ENCODE data around the gene R3HDM1. TPM values are rescaled to one million over a fixed set of nuclear protein-coding genes. Genes with fewer than 3 reads are reported as not detected.
"Not testable (repeated sequence)": the region's sequence is repeated elsewhere in the genome, so short reads cannot be mapped to it uniquely, and the experiment has no call there.

R3HDM1 gene
- total RNA-seq, 8 experiments from 2014 or later, result 19.0 to 157 (median 30.6) TPM

DNA sequence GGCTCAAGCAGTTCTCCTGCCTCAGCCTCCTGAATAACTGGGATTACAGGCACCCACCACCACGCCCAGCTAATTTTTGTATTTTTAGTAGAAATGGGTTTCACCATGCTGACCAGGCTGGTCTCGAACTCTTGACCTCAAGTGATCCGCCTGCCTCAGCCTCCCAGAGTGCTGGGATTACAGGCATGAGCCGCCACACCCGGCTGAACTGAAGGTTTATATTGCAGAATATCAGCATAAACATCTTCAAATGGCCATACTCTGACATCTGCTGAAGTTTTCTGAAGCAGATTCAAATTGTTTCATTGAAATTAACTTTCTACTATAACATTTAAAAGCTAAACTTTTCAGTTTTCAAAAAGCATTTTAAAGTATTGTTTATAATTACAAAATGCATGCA lies 172.8 kb downstream of the R3HDM1 start:
- in situ Hi-C loops (cut with MboI; ENCODE audit: low pct_unique_long_range_greater_than_20kb in 2 of 9, low sequenced_read_pairs in 9 of 9, unreplicated experiment in 9 of 9), result loop anchor here in 4 of 9 experiments (25.0 kb wide), 2 partner anchors 692 to 717 kb away; no protein-coding TSS in a partner anchor
- not testable (repeated sequence) for H3K27ac ChIP-seq
- WGBS, 10 experiments, result 86 to 100% (median 97%) methylated on average over 1 to 5 of the region's 5 CpGs; no CpG with 5 or more reads in 2 of the 10 experiments

DNA sequence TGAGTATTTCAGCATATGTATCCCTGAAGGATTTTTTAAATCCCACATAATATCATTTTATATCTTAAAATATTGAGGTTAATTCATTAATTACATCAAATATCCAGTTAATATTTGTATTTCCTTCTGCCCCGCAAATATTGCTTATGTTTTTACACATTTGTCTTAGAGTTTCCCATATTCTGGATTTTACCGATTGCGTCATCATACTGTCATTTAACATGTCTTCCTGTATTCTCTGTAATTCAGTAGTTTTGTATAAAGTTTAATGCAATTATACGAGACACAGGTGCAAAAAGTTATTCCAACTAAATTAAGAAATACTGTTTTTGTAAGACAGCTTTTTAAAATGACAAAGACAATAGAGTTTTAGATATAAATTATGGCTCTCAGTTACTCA lies 176.9 kb downstream of the R3HDM1 start:
- ATAC-seq (replicated peaks in 6 of 8), result no peak
- 80 to 100% (median 94%) methylated on average over 1 to 4 of the region's 4 CpGs for WGBS, 10 experiments
- in situ Hi-C loops (cut with MboI; ENCODE audit: low pct_unique_long_range_greater_than_20kb in 2 of 9, low sequenced_read_pairs in 9 of 9, unreplicated experiment in 9 of 9), result loop anchor here in 4 of 9 experiments (25.0 kb wide), 2 partner anchors 696 to 721 kb away; no protein-coding TSS in a partner anchor
- no peak overlapping the region for H3K27ac ChIP-seq
- no peak overlapping the region for H3K4me3 ChIP-seq
- no peaks in the 10 kb centered on the region for H3K4me1 ChIP-seq (replicated peaks in 1 of 2)

More for the DNA sequence above, 172.8 kb downstream of the R3HDM1 start:
- ATAC-seq (replicated peaks in 6 of 8), result peak in 3 of 8 experiments; percentile 33 to 74 (median 69)
- H3K4me1 ChIP-seq (replicated peaks in 1 of 2); H3K4me3 ChIP-seq: not testable (repeated sequence)

DNA sequence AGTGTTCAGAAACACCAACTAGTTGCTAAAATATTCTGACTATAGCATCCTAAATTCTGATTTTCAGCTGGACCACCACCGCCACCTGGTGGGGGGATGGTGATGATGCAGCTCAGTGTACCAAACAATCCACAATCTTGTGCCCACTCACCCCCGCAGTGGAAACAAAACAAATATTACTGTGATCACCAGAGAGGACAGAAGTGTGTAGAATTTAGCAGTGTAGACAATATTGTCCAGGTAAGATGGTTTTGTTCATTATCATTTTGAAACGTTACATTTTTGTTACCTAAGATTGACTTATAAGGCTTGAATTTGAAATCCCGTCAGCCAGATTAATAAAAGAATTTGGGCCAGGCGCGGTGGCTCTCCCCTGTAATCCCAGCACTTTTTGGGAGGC lies 178.7 kb downstream of the R3HDM1 start:
- no peaks in the 10 kb centered on the region for H3K4me1 ChIP-seq (replicated peaks in 1 of 2)
- ATAC-seq (replicated peaks in 6 of 8), result peak in 4 of 8 experiments; percentile 28 to 71 (median 40)
- 0 to 93% (median 60%) methylated on average over 2 to 5 of the region's 6 CpGs for whole genome bisulfite sequencing, 10 experiments
- in situ Hi-C loops (cut with MboI; ENCODE audit: low pct_unique_long_range_greater_than_20kb in 2 of 9, low sequenced_read_pairs in 9 of 9, unreplicated experiment in 9 of 9), result loop anchor here in 4 of 9 experiments (25.0 kb wide), 2 partner anchors 698 to 723 kb away; no protein-coding TSS in a partner anchor
- H3K27ac ChIP-seq, result no peak overlapping the region
- H3K4me3 ChIP-seq, result no peak overlapping the region

DNA sequence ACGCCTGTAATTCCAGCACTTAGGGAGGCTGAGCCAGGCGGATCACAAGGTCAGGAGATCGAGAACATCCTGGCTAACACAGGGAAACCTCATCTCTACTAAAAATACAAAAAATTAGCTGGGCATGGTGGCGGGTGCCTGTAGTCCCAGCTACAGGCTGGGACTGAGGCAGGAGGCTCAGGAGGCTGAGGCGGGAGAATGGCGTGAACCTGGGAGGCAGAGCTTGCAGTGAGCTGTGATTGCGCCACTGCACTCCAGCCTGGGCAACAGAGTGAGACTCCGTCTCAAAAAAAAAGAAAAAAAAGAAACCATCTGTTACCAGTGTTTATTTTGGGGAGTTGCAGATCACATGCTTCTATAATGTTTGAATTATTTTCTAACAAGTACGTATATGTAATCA lies 183.8 kb downstream of the R3HDM1 start:
- 88 to 100% (median 99%) methylated on average over 1 to 9 of the region's 9 CpGs for WGBS, 10 experiments
- H3K4me3 ChIP-seq; H3K4me1 ChIP-seq (replicated peaks in 1 of 2); ATAC-seq (replicated peaks in 6 of 8); H3K27ac ChIP-seq: not testable (repeated sequence)
- in situ Hi-C loops (cut with MboI; ENCODE audit: low pct_unique_long_range_greater_than_20kb in 2 of 9, low sequenced_read_pairs in 9 of 9, unreplicated experiment in 9 of 9), result loop anchor here in 4 of 9 experiments (25.0 kb wide), 2 partner anchors 703 to 728 kb away; no protein-coding TSS in a partner anchor

DNA sequence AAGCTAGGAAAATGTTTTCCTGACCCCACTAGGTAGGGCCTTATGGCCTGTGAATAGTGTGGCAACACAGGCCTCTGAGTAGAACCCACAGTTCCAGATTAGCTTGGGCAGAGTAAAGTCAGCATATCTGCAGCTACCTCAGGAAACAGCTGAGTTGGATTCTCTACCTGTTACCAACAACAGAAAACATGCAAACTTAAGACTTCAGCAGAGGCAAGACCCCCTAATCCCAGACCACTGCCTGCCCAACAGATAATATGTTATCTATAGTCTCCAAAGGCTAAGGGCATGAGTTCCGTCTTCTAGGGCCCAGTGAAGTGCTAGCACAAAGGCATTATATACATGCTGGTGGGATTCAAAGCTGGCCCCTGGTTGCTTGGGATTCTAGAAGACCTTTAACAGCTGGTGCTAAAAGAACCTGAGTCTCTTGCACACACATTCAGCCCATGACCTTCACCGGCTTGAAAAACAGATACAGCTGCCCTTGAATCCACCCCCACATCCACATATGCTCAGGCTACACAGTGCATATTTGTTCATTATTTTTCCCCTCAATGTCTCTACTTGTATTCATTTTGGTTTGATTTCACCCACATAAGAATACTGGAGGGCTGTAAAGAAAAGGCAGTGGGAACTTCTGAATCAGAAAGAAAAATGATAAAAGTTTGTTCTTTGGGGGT lies 196.9 kb downstream of the R3HDM1 start:
- no peak overlapping the region for H3K4me3 ChIP-seq
- no peaks in the 10 kb centered on the region for H3K4me1 ChIP-seq (replicated peaks in 1 of 2)
- WGBS, 10 experiments, result 0 to 100% (median 94%) methylated on average over 1 to 2 of the region's 2 CpGs; no CpG with 5 or more reads in 3 of the 10 experiments
- no peak for ATAC-seq (replicated peaks in 6 of 8)
- in situ Hi-C loops (cut with MboI; ENCODE audit: low pct_unique_long_range_greater_than_20kb in 2 of 9, low sequenced_read_pairs in 9 of 9, unreplicated experiment in 9 of 9), result no loop called here
- H3K27ac ChIP-seq, result no peak overlapping the region

DNA sequence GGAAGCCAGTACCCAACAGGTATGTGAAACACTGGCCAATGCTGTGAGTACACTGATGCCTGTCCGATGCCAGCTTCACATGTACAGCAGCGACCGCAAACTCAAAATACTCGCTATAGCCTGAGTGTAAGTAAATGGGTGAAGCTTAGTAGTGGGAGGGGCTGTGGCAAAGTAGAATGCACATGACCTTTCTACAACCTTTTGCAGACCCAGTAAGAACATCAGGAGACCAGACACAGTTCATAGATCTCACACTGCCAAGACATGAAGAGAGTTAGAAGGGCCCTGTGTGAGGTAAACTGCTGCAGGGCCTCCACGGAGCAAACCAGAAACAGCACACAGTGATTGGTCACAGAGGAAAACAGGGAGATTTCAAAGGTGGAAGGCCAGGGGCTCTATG lies 201.3 kb downstream of the R3HDM1 start:
- Histone ChIP-seq H3K4me1 (replicated peaks in 1 of 2) (no peaks in the 10 kb centered on the region), H3K27ac (no peak overlapping the region), H3K4me3 (no peak overlapping the region)
- 59 to 100% (median 91%) methylated on average over 2 to 5 of the region's 5 CpGs; no CpG with 5 or more reads in 3 of the 10 experiments for WGBS, 10 experiments
- in situ Hi-C loops (cut with MboI; ENCODE audit: low pct_unique_long_range_greater_than_20kb in 2 of 9, low sequenced_read_pairs in 9 of 9, unreplicated experiment in 9 of 9), result no loop called here
- no peak for ATAC-seq (replicated peaks in 6 of 8)

DNA sequence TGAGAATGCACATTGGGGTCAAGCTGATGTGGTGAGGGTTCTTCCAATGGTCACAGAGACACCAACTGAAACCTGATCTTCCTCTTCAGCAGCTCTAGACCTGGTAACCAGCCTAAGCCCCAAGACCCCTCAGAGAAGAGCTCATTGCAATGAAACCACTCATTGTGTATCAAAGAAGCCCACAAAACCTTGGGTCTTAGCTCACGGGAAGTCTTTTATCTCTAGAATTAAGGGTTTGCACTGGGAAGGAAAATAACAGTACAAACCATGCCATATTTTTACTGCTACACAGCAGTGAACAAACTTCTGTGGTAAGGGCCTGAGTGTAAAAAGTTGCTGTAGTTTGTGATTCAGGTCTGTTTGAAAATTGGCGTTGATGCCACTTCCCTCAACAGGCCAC lies 201.8 kb downstream of the R3HDM1 start:
- in situ Hi-C loops (cut with MboI; ENCODE audit: low pct_unique_long_range_greater_than_20kb in 2 of 9, low sequenced_read_pairs in 9 of 9, unreplicated experiment in 9 of 9), result no loop called here
- H3K4me3 ChIP-seq, result no peak overlapping the region
- 100% methylated on average over 1 to 2 of the region's 2 CpGs; no CpG with 5 or more reads in 3 of the 10 experiments for WGBS, 10 experiments
- ATAC-seq (replicated peaks in 6 of 8), result no peak
- no peaks in the 10 kb centered on the region for H3K4me1 ChIP-seq (replicated peaks in 1 of 2)
- no peak overlapping the region for H3K27ac ChIP-seq

DNA sequence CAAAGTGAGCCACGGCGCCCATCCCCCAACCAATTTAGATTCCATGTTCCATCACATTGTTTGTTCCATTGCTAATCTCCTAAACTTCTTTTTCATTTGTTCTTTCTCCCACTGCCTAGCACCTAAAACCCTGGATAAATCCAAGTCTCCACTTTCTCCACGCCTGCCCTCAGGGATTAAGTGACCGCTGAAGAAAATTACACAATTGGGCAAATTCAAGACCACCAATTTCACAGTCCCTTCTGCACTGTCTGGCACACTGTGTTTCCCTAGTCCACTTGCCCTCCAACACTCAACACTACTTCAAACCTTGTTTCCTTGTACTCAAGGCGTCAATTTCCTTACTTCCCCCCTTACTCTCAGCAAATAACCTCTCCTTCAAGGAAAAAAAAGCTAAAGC lies 205.3 kb downstream of the R3HDM1 start:
- H3K4me3 ChIP-seq, result no peak overlapping the region
- no peak overlapping the region for H3K27ac ChIP-seq
- no peak for ATAC-seq (replicated peaks in 6 of 8)
- in situ Hi-C loops (cut with MboI; ENCODE audit: low pct_unique_long_range_greater_than_20kb in 2 of 9, low sequenced_read_pairs in 9 of 9, unreplicated experiment in 9 of 9), result no loop called here
- WGBS, 10 experiments, result 82 to 100% (median 100%) methylated on average over 1 to 5 of the region's 5 CpGs; no CpG with 5 or more reads in 3 of the 10 experiments
- H3K4me1 ChIP-seq (replicated peaks in 1 of 2), result no peaks in the 10 kb centered on the region

DNA sequence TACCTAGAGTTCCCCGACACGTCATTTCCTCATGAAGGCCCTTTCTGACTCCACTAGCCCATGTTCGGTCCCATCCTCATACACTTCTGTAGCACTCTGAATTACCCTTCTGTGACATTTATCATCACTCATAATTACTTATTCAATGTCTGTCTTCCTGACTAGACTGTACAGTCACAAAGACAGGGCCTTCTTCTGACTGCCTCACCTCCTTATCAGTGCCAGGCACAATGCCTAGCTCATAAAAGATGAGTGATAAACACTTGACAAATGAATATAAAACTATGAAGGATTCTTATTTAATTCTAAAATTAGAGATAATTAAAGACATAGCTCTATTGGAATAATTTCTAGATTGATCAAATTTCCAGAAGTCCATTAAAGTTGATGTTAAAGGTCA lies 208.9 kb downstream of the R3HDM1 start:
- Histone ChIP-seq H3K27ac (no peak overlapping the region), H3K4me1 (replicated peaks in 1 of 2) (peaks cover 0 to 12% of the 10 kb centered on the region in 2 donors), H3K4me3 (no peak overlapping the region)
- 80 to 100% (median 94%) methylated on average over 1 to 3 of the region's 3 CpGs; no CpG with 5 or more reads in 1 of the 10 experiments for WGBS, 10 experiments
- in situ Hi-C loops (cut with MboI; ENCODE audit: low pct_unique_long_range_greater_than_20kb in 2 of 9, low sequenced_read_pairs in 9 of 9, unreplicated experiment in 9 of 9), result no loop called here
- no peak for ATAC-seq (replicated peaks in 6 of 8)

DNA sequence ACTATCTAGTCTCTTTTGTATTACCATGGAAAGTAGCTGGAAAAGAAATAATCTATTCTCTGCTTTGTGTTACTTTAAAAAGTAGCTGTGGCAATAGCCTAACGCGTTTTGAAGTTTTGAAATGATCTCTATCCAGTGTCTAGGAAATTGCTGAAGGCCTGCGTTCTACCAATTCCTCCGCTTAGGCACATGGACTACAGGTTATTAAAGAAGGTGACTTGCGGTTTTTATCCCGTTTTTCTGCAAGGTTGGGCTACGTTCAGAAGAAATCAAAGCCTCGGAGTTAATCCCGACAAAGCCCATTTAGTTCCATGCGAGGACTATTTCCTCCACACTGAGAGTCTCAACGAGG lies 209.7 kb downstream of the R3HDM1 start:
- peaks cover 0 to 12% of the 10 kb centered on the region in 2 donors for H3K4me1 ChIP-seq (replicated peaks in 1 of 2)
- in situ Hi-C loops (cut with MboI; ENCODE audit: low pct_unique_long_range_greater_than_20kb in 2 of 9, low sequenced_read_pairs in 9 of 9, unreplicated experiment in 9 of 9), result no loop called here
- H3K27ac ChIP-seq, result peak overlapping the region in 1 of 2 donors; percentile 22
- 20 to 97% (median 82%) methylated on average over 1 to 11 of the region's 11 CpGs for WGBS, 10 experiments
- peak overlapping the region in 3 of 5 donors; percentile 52 to 100 (median 62) for H3K4me3 ChIP-seq
- no peak for ATAC-seq (replicated peaks in 6 of 8)

DNA sequence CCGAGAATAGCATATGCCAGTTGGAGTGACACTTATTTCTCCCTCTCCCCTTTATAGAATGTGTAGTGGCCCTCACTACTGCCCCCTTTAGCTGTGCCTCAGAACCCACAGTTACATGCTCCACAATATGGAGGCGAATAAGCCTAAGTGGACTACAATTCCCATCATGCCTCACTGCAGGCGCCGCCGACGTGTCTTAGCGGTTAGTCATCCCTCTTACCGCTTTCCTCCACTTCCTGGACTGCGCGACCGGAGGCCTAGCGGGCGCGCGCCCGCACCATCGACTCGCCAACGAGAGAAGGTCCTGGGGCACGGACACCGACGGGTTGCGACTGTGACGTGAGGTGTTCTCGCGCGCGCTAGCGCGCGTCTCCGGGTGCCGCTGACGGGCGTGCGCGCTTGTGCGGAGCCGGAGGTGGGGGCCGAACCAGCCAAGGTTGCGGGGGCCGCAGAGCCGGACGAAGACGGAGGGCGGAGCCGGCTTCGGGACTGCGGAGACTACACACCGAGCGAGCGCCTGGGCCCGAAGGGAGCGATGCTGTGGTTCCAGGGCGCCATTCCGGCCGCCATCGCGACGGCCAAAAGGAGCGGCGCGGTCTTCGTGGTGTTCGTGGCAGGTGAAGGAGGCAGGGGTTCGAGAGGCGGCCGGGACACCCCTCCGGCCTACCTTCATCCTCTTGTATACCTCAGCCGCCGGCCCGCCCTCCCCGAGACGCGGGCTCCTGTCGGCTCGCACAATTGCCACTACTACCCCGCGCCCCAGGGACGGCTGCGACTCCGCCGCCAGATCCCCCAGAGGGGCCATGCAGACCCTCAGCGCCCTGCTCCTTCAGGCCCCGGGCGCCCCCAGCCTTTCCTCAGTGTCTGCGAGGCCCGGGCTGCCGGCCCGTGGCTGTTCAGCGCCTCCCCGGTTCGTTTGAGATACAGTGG lies 210.4 kb downstream of the R3HDM1 start, which contains the start of gene UBXN4:
Gene UBXN4 (plus strand): TSS at position 461 of the 930 bp plus-strand sequence. CDS start 75 bp downstream, at position 536.
- 0 to 60% (median 6%) methylated on average over 1 to 23 of the region's 93 CpGs; no CpG with 5 or more reads in 3 of the 10 experiments for WGBS, 10 experiments
- peaks cover 0 to 12% of the 10 kb centered on the region in 2 donors for H3K4me1 ChIP-seq (replicated peaks in 1 of 2)
- peak within 1 kb of the TSS; percentile 94 to 98 for H3K27ac ChIP-seq
- peak; percentile 86 to 96 (median 95) for ATAC-seq (replicated peaks in 6 of 8)
- in situ Hi-C loops (cut with MboI; ENCODE audit: low pct_unique_long_range_greater_than_20kb in 2 of 9, low sequenced_read_pairs in 9 of 9, unreplicated experiment in 9 of 9), result no loop called here
- H3K4me3 ChIP-seq, result peak within 1 kb of the TSS; percentile 52 to 100 (median 70)

DNA sequence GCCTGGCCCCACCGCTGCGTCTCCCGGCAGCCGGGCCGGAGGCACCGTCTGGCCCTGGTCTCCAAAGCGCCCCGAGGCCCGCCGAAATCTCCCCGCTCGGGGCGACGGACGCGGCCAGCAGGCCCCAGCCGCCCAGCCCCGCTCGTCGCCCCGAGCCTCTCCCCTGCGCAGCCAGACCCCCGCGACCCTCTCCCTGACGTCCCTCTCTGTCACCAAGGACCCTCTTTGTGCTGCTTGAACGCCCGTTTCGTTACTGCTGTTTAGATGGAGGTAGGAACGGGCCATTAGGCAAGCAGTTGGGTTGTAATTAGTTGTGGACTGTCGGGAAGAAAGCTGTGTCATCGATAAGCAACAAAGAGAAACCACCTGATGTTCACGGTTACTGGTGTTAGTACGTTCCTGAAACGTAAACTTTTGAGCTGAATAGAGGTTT lies 211.1 kb downstream of the R3HDM1 start:
- ATAC-seq (replicated peaks in 6 of 8), result peak; percentile 1 to 24 (median 14)
- Histone ChIP-seq H3K4me3 (peak overlapping the region; percentile 52 to 100 (median 70)), H3K27ac (peak overlapping the region; percentile 94 to 98), H3K4me1 (replicated peaks in 1 of 2) (peaks cover 0 to 12% of the 10 kb centered on the region in 2 donors)
- WGBS, 10 experiments, result 0 to 2% (median 0%) methylated on average over 1 to 18 of the region's 34 CpGs; no CpG with 5 or more reads in 3 of the 10 experiments
- in situ Hi-C loops (cut with MboI; ENCODE audit: low pct_unique_long_range_greater_than_20kb in 2 of 9, low sequenced_read_pairs in 9 of 9, unreplicated experiment in 9 of 9), result no loop called here
